Adrenal gland (tissue), 12 donors: ENCODE results near the gene UBTD2. TPM values are rescaled to one million over a fixed set of nuclear protein-coding genes. Genes with fewer than 3 reads are reported as not detected.

Experiments used
- DNase-seq, 7 donors: peaks; one replicate each; pipeline ENCODE4 v3.0.0-alpha.2; 2019 to 2020
- H3K27ac ChIP-seq, 5 donors: fragments of 200-600 bp; sonication (generic) in 4 of 5; 1 replicate in 3 of 5; 2 replicates in 2 of 5; pipeline versions ENCODE4 v1.5.1 to v1.8.0; 2016 to 2020; ENCODE audit warnings: mild to moderate bottlenecking in 1 of 5
- H3K27me3 ChIP-seq: fragments of 200-600 bp; 2 replicates; pipeline ENCODE4 v1.8.0; 2021
- H3K36me3 ChIP-seq, 2 donors: fragments of 200-600 bp; replicated peaks in 1 of 2; 1 replicate in 1 of 2; 2 replicates in 1 of 2; pipeline versions ENCODE4 v1.5.1 to v1.8.0; 2018 to 2022
- H3K4me1 ChIP-seq, 2 donors: fragments of 200-600 bp; replicated peaks in 1 of 2; 1 replicate in 1 of 2; 2 replicates in 1 of 2; pipeline versions ENCODE4 v1.5.1 to v1.8.0; 2018 to 2021
- H3K4me3 ChIP-seq, 4 donors: fragments of 200-600 bp; sonication (generic) in 3 of 4; one replicate each; pipeline ENCODE4 v1.5.1; 2016 to 2018
- H3K9me3 ChIP-seq, 3 donors: fragments of 200-600 bp; sonication (generic) in 1 of 3; replicated peaks in 1 of 3; 1 replicate in 2 of 3; 2 replicates in 1 of 3; pipeline versions ENCODE4 v1.5.1 to v1.8.0; 2016 to 2021
- CTCF ChIP-seq, 6 experiments: fragments of 450-650 bp in 4 of 6; fragments of 200-600 bp in 2 of 6; sonication (generic) in 1 of 6; IDR thresholded peaks; 1 replicate in 5 of 6; 2 replicates in 1 of 6; pipeline versions ENCODE4 v1.5.1 to v1.8.0; 2016 to 2021; ENCODE audit warnings: antibody characterized with exemption in 6 of 6, mild to moderate bottlenecking in 2 of 6, moderate library complexity in 1 of 6
- POLR2A ChIP-seq, 2 donors: fragments of 450-650 bp; IDR thresholded peaks; one replicate each; pipeline ENCODE4 v1.6.1; 2017; ENCODE audit warnings: antibody characterized with exemption in 2 of 2, mild to moderate bottlenecking in 2 of 2, moderate library complexity in 1 of 2
- WGBS, 4 donors: extraction: QIAGEN DNeasy Blood & Tissue Kit in 2 of 4; methylation state at CpG; one replicate each; pipeline versions ENCODE4 v1.1.5 to v1.1.7; 2013 to 2017; 5-methylcytosine and 5-hydroxymethylcytosine counted together
- intact Hi-C, 2 donors: fragments of 100-400 bp; cut with DNase I; formaldehyde crosslinking; loops; one replicate each; pipeline versions ENCODE4 v1.14.1 to v1.15.0; 2022 to 2023
- polyA plus RNA-seq, 3 donors: library from polyadenylated mRNA; stranded (reverse); fragments of 200-250 nt in 2 of 3; fragments of 350-450 nt in 1 of 3; fragmentation: Illumina TruSeq in 1 of 3; extraction: RNeasy Lipid Tissue Mini Kit (QIAGEN cat#74804) in 1 of 3; gene quantifications; one replicate each; pipeline ENCODE4 v1.2.3, GENCODE V29; 2013 to 2014
- total RNA-seq, 9 donors: library from RNA; depleted of rRNA in 4 of 9; stranded (reverse); fragments of >200 nt in 4 of 9; fragments of 120-200 nt in 1 of 9; fragmentation: NEBNext Ultra II Directional in 1 of 9; extraction: Animal tissue kit (Norgen Biotek cat#: 25700) in 1 of 9; gene quantifications; one replicate each; pipeline versions ENCODE4 v1.1.0 to v1.2.4, GENCODE V29; 2013 to 2023
- donor health status: healthy with polysubstance abuse.
- donor health status: Bipolar disorder and iron deficiency.
- donor health status: DM: yes; HTN: yes; CAD: no.
- donor health status: DM: no; HTN: no; CAD: no.
- donor health status: DM: no; HTN: no; CAD: no.
- donor health status: DM: yes; HTN: yes; CAD: no.

The UBTD2 gene
- total and polyA plus RNA-seq, 12 donors, result 8.2 to 24.7 (median 17.2) TPM

DNA sequence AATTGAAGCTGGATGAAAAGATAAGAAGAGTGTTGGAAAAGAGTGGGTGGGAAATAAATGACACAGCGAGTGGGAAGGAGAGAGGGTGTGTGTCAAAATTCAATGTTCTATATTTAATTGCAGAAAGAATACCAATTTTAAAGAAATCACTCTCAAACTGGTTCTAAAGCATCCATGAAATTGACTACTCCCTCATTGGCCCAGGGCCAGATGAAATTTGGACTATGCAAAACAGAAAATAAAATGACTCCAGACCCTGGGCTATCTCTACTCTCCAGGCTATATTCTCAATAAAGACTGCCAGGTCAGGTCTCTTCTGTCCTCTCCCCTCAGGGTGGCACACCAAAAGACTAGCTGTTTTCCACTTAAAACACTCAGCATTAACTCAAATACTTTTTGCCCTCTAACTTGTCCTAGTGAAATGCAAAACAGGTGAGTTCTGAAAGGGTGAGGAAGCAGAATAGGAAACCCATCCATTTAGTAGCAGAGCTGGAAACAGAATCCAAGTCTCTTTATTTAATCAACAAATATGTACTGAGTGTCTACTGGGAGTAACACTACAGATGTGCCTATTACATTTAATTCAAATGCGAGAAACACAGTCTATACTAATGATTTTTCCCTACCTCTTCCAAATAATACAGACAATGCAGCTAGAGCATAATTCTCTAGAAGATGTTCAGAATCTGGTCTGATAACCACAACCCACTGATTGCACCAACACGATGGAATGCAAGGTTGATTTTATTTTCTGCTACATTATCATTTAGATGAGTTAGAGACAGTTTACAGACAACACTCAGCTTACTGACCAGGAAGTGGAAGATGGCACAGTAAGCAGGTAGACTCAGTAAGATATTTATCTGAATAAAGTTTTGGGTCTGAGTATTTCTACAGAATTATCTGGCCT, 47.5 kb downstream of the UBTD2 start:
- H3K9me3 ChIP-seq, result no peaks in the 10 kb centered on the region
- no peak for DNase-seq
- no peak overlapping the region for H3K27ac ChIP-seq
- intact Hi-C loops, result loop anchor here in 1 of 2 donors (5.0 kb wide), 1 partner anchor 329 kb away; no protein-coding TSS in a partner anchor
- WGBS, 4 donors, result 71 to 75% (median 74%) methylated on average over 3 of the region's 3 CpGs
- no peak overlapping the region for H3K4me3 ChIP-seq
- TF ChIP-seq CTCF (IDR thresholded peaks at IDR 0.05) (no peak), POLR2A (IDR thresholded peaks at IDR 0.05) (no peak)
- H3K36me3 ChIP-seq, result peaks cover 0 to 6% of the 10 kb centered on the region in 2 donors
- H3K4me1 ChIP-seq, result peaks cover 0 to 3% of the 10 kb centered on the region in 2 donors
- no peaks in the 10 kb centered on the region for H3K27me3 ChIP-seq

DNA sequence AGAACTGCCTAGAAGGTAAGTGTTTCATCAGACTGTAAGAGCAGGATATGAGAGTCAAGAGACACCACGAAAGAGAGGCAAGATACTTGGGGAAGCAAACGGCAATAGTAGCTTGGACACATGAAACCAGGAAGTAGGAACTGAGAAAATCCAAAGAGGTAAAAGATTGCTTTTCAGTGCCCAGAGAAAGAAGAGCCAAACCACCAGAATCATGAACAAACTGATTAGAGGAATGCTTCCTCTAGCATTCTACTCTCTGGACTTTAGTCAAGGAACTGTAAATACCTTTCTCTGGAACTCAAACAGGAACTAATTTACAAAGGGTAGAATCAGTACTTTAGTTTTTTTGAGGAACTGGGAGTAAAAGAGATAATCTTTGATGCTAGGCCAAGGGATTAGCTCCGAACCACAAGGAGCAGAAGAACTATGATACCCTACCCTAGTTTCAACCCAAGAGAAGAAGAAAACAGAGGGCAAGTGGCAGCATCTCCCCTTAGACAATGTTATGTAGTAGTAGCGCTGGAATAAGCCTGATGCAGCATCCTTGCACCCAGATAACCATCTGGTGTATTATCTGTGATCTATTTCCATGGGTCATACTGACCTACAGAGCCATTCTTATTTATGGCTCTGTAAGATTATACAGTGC, 48.3 kb downstream of the UBTD2 start:
- 58 to 79% (median 62%) methylated on average over 4 of the region's 4 CpGs for WGBS, 4 donors
- no peak for TF ChIP-seq CTCF (IDR thresholded peaks at IDR 0.05)
- TF ChIP-seq POLR2A (IDR thresholded peaks at IDR 0.05), result no peak

GRCh38 chr5:172234031-172234430, 49.5 kb downstream of the UBTD2 start:
- no peak for DNase-seq
- Histone ChIP-seq H3K4me1 (peaks cover 0 to 3% of the 10 kb centered on the region in 2 donors), H3K27ac (no peak overlapping the region), H3K4me3 (no peak overlapping the region), H3K27me3 (no peaks in the 10 kb centered on the region), H3K36me3 (peaks cover 0 to 6% of the 10 kb centered on the region in 2 donors), H3K9me3 (no peaks in the 10 kb centered on the region)
- no peak for TF ChIP-seq CTCF (IDR thresholded peaks at IDR 0.05)
- TF ChIP-seq POLR2A (IDR thresholded peaks at IDR 0.05), result no peak
- WGBS, 4 donors, result 92 to 96% (median 96%) methylated on average over 4 of the region's 4 CpGs
- intact Hi-C loops, result no loop called here

More for the DNA sequence above, 48.3 kb downstream of the UBTD2 start:
- Histone ChIP-seq H3K4me1 (peaks cover 0 to 3% of the 10 kb centered on the region in 2 donors), H3K27me3 (no peaks in the 10 kb centered on the region), H3K4me3 (no peak overlapping the region), H3K9me3 (no peaks in the 10 kb centered on the region), H3K36me3 (peaks cover 0 to 6% of the 10 kb centered on the region in 2 donors), H3K27ac (no peak overlapping the region)
- no peak for DNase-seq
- intact Hi-C loops, result loop anchor here in 1 of 2 donors (5.0 kb wide), 1 partner anchor 328 kb away; no protein-coding TSS in a partner anchor

- H3K9me3 ChIP-seq, result no peaks in the 10 kb centered on the region
- H3K27me3 ChIP-seq, result no peaks in the 10 kb centered on the region
- peaks cover 0 to 6% of the 10 kb centered on the region in 2 donors for H3K36me3 ChIP-seq
- TF ChIP-seq CTCF (IDR thresholded peaks at IDR 0.05) (no peak), POLR2A (IDR thresholded peaks at IDR 0.05) (no peak)
- intact Hi-C loops, result no loop called here
- no peak overlapping the region for H3K27ac ChIP-seq
- no peak for DNase-seq
- H3K4me3 ChIP-seq, result no peak overlapping the region
- WGBS, 4 donors, result 92 to 95% (median 94%) methylated on average over 1 of the region's 1 CpG
- H3K4me1 ChIP-seq, result peaks cover 0 to 3% of the 10 kb centered on the region in 2 donors
These were observed 53.7 kb downstream of the UBTD2 start for GRCh38 chr5:172229904-172230303.
